K562 (cell line): Measurements from ENCODE around the gene GTF2I. TPM values are rescaled to one million over a fixed set of nuclear protein-coding genes. Genes with fewer than 3 reads are reported as not detected.

Source experiments
- BRCA1 ChIP-seq, 2 experiments: fragments of 450-650 bp in 1 of 2; sonication (generic) in 1 of 2; formaldehyde crosslinking in 1 of 2; IDR thresholded peaks; 2 replicates each; pipeline versions ENCODE4 v1.5.0 to v1.6.1; 2017 to 2020; ENCODE audit warnings: mild to moderate bottlenecking in 1 of 2, missing genetic modification reagents in 1 of 2
- C11orf30 ChIP-seq: fragments of 450-650 bp; IDR thresholded peaks from 2 replicates; pipeline ENCODE4 v1.6.1; 2016; ENCODE audit warnings: low read depth, mild to moderate bottlenecking
- MGA ChIP-seq: fragments of 450-650 bp; IDR thresholded peaks from 2 replicates; pipeline ENCODE4 v1.6.1; 2016; ENCODE audit warnings: mild to moderate bottlenecking, moderate library complexity
- RB1 ChIP-seq: fragments of 450-650 bp; IDR thresholded peaks from 2 replicates; pipeline ENCODE4 v1.6.1; 2017; ENCODE audit warnings: low read depth, mild to moderate bottlenecking
- polyA plus RNA-seq, 8 experiments: library from polyadenylated mRNA; depleted of rRNA in 4 of 8; stranded (reverse) in 5 of 8; unstranded in 3 of 8; fragments of >200 nt; fragmentation: Nextera tagmentation in 2 of 8; fragmentation: Illumina TruSeq in 1 of 8; extraction: Ambion mirVana in 2 of 8; extraction: Trizol in 1 of 8; gene quantifications; 2 replicates each; pipeline versions ENCODE4 v1.2.1 to v1.2.3, GENCODE V29; 2011 to 2014; ENCODE audit warnings: inconsistent platforms in 1 of 8, missing spikeins in 1 of 8
- total RNA-seq, 7 experiments: library from RNA; depleted of rRNA in 6 of 7; stranded (reverse); fragments of >200 nt in 6 of 7; fragmentation: Illumina TruSeq in 2 of 7; extraction: Trizol in 2 of 7; gene quantifications; 2 replicates each; pipeline versions ENCODE4 v1.2.1 to v1.2.3, GENCODE V29; 2011 to 2021; ENCODE audit warnings: low replicate concordance in 1 of 7

GTF2I gene
- total and polyA plus RNA-seq, 9 of the 15 experiments (the other 6 are each of a cell fraction or from before 2014, with no cell fraction given), result 8.4 to 161 (median 90.0) TPM

GRCh38 chr7:74672343-74672915, 14.9 kb downstream of the GTF2I start (continued):
- TF ChIP-seq MGA, result no peak
- TF ChIP-seq RB1, result no peak
- TF ChIP-seq BRCA1 (IDR thresholded peaks at IDR 0.05), result no peak
- TF ChIP-seq BRCA1 (CRISPR knock-in tag; IDR thresholded peaks at IDR 0.05), result no peak
- TF ChIP-seq C11orf30, result peak; percentile 8; the same call in 1 of the 2 replicates
